ENCODE results near the gene TMEM238L.

GRCh38 chr17:10775058-10775457 lies 28.8 kb downstream of the TMEM238L start:
- TF ChIP-seq SSRP1 (CRISPR knock-in tag; IDR thresholded peaks at IDR 0.05): no peak
- no peak for TF ChIP-seq CREM (IDR thresholded peaks at IDR 0.05)
- TF ChIP-seq CREM (CRISPR knock-in tag; IDR thresholded peaks at IDR 0.05): no peak
- TF ChIP-seq, protein P1, sequence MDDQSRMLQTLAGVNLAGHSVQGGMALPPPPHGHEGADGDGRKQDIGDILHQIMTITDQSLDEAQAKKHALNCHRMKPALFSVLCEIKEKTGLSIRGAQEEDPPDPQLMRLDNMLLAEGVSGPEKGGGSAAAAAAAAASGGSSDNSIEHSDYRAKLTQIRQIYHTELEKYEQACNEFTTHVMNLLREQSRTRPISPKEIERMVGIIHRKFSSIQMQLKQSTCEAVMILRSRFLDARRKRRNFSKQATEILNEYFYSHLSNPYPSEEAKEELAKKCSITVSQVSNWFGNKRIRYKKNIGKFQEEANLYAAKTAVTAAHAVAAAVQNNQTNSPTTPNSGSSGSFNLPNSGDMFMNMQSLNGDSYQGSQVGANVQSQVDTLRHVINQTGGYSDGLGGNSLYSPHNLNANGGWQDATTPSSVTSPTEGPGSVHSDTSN (CRISPR knock-in tag; IDR thresholded peaks at IDR 0.05; ENCODE audit: borderline replicate concordance): no peak
- no peak for TF ChIP-seq TMF1 (CRISPR knock-in tag; IDR thresholded peaks at IDR 0.05; ENCODE audit: low read depth)
- no peak for TF ChIP-seq ZFP36 (IDR thresholded peaks at IDR 0.05; ENCODE audit: borderline replicate concordance, low read depth, low read length, partially characterized antibody)
- no peak for TF ChIP-seq ZNF383 (CRISPR knock-in tag; IDR thresholded peaks at IDR 0.05; ENCODE audit: borderline replicate concordance)
- TF ChIP-seq BCL3 (CRISPR knock-in tag; IDR thresholded peaks at IDR 0.05): no peak
- TF ChIP-seq ZBTB8A (CRISPR knock-in tag; IDR thresholded peaks at IDR 0.05; ENCODE audit: borderline replicate concordance, low read depth): no peak
- no peak for TF ChIP-seq NFYB (CRISPR knock-in tag; IDR thresholded peaks at IDR 0.05)
- TF ChIP-seq BRD4 (CRISPR knock-in tag; IDR thresholded peaks at IDR 0.05): no peak
- TF ChIP-seq, protein P2, sequence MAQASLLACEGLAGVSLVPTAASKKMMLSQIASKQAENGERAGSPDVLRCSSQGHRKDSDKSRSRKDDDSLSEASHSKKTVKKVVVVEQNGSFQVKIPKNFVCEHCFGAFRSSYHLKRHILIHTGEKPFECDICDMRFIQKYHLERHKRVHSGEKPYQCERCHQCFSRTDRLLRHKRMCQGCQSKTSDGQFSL (CRISPR knock-in tag; IDR thresholded peaks at IDR 0.05): no peak
- TF ChIP-seq, protein P3, sequence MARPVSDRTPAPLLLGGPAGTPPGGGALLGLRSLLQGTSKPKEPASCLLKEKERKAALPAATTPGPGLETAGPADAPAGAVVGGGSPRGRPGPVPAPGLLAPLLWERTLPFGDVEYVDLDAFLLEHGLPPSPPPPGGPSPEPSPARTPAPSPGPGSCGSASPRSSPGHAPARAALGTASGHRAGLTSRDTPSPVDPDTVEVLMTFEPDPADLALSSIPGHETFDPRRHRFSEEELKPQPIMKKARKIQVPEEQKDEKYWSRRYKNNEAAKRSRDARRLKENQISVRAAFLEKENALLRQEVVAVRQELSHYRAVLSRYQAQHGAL (CRISPR knock-in tag; IDR thresholded peaks at IDR 0.05; ENCODE audit: not compliant biosample characterization): no peak
